CD4-positive, alpha-beta T cell treated with Interleukin-2 at 100 ng/mL for 4 hours (primary cell): ENCODE data around the gene GOLGA6A.
"Not testable (repeated sequence)": the region's sequence is repeated elsewhere in the genome, so short reads cannot be mapped to it uniquely, and the experiment has no call there.

Source experiments
- DNase-seq: peaks from one replicate; pipeline ENCODE4 v3.0.0-alpha.2; 2020; ENCODE audit warnings: low spot score

GOLGA6A gene

DNA sequence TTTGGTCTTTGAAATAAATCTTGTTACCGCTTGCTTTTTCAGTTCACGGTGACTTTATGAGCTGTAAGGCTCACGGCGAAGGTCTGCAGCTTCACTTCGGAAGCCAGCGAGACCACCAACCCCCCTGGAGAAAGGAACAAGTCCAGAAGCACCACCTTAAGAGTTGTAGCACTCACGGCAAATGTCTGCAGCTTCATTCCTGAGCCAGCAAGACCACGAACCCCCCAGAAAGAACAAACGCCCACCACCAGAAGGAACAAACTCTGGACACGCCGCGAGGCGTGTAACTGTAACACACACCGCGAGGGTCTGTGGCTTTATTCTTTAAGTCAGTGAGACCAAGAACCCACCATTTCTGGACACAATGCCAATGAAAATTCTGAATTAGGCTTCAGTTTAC lies 28.8 kb downstream of the GOLGA6A start:
- DNase-seq: no peak

DNA sequence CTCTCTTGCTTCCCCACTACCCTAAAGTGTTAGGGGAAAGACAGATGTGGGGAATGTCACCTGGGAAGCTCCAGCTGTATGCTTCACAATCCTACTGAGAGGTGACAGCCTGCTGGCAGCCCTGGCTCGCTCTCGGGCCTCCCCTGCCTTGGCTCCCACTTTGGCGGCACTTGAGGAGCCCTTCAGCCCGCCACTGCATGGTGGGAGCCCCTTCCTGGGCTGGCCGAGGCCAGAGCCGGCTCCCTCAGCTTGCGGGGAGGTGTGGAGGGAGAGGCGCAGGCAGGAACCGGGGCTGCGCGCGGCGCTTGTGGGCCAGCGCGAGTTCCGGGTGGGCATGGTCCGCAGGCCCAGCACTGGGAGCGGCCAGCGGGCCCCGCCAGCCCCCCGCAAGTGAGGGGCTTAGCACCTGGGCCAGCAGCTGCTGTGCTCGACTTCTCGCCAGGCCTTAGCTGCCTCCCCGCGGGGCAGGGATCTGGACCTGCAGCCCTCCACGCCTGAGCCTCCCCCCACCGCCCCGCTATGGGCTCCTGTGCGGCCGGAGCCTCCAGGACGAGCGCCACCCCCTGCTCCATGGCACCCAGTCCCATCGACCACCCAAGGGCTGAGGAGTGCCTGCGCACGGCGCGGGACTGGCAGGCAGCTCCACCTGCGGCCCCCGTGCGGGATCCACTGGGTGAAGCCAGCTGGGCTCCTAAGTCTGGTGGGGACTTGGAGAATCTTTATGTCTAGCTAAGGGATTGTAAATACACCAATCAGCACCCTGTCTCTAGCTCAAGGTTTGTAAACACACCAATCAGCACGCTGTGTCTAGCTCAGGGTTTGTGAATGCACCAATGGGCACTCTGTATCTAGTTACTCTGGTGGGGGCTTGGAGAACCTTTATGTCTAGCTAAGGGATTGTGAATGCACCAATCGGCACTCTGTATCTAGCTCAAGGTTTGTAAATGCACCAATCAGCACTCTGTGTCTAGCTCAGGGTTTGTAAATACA lies 29.8 kb downstream of the GOLGA6A start:
- DNase-seq: not testable (repeated sequence)

DNA sequence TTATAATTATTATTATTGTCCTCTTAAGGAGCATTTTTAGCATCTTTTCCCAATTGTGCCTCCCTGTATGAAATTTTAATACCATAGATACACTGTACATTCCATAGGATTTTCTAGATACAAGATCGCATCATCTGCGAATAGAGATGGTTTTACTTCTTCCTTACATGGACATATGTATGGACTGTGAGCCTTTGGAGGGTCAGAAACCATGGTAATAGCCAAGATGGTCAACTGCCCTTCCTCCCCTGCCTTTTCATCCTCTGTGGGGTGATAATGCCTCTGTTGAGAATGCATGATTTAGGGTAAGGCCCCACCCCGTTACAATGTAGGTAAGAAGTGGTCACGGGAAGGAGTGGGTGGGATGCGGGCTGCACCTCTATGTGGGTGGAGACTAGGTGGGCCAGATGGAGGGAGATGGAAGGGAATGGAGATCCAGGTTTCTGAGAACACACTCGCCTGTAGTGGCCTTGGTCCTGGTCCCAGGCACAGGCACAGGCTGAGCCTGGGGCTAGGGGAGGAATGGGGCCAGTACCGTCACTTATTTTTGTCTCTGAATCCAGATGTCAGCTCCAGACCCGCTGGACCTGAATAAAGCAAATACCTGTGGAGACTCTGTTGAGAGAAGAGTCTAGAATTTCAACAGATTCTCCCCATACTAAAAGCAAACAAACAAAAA lies 31.7 kb downstream of the GOLGA6A start:
- DNase-seq: no peak

DNA sequence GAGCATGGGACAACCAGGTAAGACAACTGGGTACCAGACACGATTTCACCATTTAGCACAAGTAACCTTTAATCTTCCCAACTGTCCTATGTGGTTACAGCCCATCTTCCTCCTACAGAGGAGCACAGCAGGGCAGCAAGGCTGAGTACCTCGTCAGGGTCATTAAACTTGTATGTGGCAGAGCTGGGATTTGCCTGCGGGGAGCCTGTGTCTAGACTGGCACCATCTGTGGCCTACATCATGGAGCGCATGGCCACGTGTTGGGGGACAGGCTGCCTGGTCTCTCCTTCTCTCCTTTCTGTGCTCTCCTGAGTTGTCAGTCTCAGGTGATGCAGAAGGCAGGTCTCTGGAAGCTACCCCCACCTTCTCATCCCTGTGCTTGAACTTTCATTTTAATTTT lies 32.2 kb downstream of the GOLGA6A start:
- no peak for DNase-seq

DNA sequence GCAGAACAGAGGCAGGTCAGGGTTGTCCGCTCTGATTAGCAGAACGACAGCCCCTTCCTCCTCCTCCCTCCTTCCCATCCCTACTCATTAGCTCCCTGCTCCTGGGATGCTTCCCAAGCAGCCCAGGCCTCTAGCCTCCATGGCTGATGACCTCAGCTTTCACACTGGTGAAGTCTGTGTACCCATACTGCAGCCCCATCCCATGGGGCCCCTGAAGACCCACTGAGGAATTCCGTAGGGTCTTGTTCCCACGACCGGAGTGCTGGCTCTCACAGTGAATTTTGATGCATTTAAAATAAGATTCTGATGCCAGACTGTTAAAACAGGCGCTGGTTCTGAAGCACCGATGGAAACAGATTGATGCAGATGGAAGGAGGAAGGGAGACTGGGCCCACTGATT lies 36.1 kb downstream of the GOLGA6A start:
- no peak for DNase-seq

DNA sequence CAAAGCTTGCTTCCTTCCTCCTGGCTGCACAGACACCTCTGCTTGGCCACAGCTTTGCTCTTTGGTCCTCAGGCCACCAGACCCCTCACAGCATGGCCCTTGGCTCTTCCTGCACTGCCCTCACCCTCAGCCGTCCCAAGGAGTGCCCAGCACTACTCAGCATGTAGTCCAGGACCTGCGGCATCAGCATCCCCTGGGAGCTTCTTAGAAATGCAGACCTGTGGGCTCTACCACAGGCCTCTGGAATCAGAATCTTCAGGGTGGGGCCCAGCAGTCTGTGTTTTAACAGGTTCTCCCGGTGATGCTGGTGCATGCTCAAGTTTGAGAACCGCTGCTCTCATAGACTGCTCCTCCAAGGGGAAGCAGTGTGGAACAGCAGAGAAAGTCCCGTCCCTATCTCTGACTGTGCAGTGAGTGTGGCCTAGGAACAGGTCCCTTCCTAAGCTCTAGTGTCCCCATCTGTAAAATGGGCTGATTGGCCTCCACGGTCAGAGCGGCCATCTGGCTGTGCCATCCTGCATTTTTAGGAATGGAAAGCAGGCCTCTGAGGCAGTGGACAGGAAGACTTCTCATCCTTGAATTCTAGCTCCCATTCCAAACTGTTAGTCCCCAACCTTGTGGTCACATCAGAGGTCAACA lies 36.6 kb downstream of the GOLGA6A start:
- DNase-seq: no peak

DNA sequence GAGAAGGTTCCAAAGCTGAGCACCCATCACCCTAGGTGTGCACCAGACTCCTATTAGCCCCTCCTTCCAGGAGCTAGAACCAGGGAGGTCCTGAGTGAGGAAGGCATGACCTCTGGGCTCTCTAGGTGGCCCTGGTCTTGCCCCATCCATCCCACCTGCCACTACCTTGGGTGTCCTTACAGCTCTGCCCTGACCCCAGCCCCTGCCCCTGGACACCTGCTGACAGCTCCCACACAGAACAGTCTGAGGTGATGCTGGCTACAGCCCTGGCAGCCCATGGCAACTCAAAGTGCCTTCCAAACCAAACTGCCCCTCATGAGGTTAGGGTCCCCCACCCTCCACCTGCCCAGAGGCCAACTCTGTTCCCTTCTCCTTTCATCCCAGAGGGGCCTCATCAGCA lies 37.2 kb downstream of the GOLGA6A start:
- no peak for DNase-seq

DNA sequence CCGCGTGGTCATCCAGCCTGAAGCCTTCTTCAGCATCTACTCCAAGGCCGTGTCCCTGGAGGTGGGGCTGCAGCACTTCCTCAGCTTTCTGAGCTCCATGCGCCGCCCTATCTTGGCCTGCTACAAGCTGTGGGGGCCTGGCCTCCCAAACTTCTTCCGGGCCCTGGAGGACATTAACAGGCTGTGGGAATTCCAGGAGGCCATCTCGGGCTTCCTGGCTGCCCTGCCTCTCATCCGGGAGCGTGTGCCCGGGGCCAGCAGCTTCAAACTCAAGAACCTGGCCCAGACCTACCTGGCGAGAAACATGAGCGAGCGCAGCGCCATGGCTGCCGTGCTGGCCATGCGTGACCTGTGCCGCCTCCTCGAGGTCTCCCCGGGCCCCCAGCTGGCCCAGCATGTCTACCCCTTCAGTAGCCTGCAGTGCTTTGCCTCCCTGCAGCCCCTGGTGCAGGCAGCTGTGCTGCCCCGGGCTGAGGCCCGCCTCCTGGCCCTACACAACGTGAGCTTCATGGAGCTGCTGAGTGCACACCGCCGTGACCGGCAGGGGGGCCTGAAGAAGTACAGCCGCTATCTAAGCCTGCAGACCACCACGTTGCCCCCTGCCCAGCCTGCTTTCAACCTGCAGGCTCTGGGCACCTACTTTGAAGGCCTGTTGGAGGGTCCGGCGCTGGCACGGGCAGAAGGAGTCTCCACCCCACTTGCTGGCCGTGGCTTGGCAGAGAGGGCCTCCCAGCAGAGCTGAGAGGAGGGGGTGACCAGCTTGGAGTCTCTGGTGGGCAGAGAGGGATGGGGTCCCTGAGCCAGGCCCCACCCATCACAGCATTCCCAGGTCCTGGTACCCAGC lies 37.9 kb downstream of the GOLGA6A start:
- DNase-seq: no peak

DNA sequence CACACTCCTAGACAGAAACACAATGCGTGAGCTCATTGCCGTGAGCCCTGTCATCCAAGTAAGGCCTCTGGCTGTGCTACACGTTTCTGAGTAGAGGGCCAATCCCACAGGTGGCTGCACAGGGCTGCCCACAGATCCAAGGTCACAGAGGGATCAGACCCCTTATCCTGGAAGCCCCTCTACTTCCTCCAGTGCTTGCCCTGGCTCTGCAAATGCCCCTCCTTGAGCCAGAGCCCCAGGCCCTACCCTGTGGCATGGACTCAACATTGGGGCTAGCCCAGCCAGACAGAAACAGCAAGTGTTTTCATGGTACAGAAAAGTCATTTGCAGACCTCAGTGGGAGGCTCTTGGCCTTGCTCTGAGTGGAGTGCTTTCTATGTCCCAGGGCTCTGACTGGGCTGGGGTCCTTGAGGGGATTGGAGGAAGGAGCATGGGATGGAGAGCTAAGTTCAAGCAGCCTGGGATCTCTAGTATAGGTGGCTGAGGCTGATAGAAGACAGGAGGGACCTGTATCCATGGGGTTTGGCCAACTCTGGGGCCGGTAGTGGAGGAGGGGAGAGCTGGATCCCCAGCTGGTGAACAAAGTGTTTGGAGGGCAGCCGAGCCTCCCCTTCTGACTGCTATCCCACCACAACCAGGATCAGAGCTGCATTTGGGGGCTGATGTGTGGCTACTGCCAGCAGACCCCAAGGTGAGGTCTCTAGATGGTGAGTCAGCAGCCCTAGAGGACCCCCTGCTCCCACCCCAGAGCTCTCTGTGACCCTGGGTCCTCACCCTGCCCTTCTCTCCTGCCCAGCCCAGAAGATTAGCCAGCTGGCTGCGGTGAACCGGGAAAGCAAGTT lies 38.7 kb downstream of the GOLGA6A start:
- DNase-seq: no peak

DNA sequence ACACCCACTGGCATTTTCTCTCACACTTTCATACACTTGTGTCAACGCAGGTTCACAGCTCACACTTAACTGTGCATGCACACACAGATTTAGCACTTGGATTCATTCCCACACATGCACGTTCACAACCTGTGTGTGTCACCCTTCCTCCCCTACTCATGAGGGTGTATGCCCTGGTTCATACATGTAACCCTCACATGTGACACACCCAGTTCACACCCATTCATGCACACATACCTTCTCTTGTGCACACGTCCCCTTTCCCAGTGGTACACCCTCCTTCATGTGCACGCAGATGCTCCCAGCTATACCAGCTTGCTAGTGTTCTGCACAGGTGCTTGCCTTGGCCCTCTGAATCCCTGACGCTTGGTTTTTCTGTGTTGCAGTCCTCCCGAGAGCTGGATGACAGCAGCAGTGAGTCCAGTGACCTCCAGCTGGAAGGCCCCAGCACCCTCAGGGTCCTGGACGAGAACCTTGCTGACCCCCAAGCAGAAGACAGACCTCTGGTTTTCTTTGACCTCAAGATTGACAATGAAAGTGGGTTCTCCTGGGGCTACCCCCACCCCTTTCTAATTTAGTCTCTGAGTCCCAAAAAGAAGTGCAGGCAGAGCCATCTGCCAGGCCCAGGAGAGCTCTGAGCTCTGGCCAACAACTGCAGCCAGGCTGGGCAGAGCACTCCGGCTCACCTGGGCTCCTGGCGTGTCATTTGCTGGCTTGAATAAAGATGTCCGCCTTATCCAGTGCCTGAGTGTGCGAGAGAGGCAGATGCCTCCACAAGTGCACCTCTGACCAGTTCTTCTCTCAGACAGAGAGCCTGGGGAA lies 39.5 kb downstream of the GOLGA6A start:
- no peak for DNase-seq

DNA sequence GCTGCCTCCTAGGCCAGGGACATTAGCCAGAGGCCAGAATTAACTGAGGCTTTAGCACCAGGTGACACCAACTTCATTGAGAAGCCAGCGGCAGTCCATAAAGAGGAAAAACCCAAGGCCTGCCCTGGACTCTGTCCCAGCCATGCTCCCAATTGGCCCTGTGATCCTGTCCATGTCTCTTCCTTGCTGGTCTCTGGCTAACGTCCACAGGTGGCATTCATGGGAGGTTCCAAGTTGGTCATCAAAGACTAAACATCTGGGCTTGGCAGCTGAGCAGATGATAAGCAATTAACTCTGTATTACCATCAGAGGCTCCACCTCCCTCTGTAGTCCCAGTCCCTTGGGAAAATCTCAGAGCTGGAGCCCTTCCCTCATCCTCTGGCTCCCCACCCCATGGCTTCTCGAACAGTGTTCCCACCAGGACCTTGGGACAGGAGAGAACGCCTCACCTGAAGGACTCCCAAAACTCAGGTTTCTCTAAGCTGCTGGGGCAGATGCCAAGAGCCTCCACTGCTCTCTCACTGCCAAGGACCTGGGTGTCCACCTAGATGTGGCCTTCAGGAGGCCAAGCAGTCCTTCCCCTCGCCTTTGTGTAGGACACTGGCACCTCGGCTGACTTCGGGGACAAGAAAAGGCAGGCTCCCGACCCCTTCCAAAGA lies 40.4 kb downstream of the GOLGA6A start:
- DNase-seq: no peak

DNA sequence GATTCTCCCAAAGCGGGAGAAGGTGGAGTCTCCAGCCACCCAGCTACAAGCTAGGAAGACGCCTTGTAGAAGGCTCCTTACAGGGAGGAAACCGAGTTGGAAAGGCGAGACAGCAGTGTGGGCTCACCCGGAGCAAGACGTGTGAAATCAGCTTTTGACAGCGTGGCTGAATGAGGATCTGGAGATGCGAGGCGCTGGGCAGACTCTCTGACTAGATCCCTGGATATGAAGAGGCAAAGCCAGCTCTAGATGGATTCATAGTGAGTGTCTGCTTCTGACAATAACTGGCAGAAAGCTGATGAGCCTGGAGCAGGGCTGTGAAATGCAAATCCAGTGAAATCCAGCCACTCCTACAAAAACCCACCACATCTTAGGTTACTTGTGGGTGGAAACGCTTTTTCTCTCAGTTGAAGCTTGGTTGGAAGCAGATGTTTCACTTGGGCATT lies 41.0 kb downstream of the GOLGA6A start:
- DNase-seq: no peak

DNA sequence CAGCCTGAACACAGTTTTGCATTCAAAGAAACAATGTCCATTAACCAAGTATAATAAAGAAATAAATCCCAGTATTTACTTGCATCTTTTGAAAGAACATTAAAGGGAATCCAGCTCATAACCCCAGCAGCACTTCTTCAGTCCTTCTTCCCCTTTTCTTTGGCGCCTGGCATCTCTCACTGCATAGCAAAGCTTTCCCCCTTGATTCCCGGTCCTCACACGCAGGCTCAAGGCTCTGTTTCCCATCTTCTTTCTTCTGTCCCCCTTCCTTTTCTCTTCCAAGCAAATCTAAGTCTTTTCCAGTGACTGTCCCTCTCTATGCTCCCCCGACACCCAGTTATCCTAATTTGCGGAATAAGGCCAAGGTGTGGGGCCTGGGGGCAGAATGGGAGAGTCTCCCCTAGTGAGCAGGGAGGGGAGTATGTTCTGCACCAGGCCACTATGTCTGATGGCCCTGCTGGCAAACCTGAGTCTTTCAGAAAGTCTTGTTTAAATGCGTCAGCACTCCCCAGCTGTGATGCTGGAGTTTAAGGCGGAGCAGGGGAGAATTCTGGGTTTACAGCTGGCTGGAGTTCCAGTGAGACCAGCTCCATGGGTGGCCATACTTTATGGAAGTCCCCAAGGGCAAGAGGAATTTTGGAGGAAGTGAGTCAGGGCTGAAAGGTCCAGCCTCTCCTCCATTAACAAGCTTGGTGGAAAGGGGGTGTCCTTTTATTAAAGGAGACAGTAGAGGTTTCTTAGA lies 42.1 kb downstream of the GOLGA6A start:
- no peak for DNase-seq

DNA sequence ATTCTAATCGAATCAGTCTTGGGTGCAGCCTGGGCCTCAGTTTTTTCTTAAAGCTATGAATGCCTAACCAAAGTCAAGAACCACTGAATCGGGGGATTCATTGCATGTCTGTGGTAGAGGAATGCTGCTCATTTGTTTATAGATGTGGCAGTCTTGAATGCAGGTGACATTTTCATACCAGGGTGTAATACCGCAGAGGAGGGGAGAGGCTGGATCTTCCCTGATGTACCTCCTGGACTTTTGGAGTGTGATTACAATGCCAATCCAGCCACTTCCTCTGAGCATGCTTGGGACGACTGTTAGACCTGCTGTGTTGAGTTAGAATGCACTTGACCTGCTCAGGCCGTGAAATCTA lies 42.7 kb downstream of the GOLGA6A start:
- no peak for DNase-seq

DNA sequence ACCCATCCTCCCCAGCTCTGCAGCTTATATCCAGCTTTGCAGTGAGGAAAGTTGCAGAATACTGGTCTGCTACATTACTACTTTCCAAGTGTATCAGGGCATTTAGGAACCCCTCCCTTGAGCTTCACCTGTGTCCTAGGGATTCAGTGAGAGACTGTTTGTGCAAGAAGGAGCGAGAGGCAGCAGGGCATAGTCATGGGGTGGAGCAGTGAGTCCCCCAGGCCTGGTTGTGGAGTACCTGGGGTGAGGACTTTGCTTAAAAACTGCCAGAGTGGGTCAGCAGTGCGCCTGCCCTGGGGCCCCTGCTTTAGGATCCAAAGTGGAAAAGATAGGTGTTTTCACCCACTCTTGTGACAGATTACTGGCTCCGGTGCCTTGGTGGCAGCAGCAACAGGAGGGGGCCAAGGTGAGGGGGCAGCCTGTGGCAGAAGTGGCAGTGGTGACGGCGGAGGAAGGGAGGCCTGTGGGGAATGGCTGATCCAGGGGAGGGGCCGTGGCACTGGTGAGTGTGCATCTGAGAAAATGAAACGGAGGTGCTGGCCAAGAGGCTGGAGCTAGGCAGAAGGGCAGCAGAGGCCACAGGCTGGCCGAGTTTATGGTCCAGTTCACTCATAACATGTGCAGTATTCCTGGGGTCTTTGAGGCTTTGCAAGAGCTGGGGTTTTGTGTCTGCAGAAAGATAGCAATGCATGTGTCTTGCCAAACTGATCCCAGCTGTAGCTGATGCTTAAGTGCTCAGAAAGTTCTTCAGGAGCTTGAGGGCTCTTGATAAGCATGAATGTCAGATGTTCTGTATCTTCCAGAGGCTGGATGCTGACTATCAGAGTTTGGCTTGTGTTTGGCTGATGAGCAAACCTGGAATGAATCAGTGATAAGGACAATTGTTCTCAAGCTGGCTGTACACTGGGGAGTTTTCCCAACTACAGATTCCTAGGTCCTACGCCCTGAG lies 43.4 kb downstream of the GOLGA6A start:
- no peak for DNase-seq

DNA sequence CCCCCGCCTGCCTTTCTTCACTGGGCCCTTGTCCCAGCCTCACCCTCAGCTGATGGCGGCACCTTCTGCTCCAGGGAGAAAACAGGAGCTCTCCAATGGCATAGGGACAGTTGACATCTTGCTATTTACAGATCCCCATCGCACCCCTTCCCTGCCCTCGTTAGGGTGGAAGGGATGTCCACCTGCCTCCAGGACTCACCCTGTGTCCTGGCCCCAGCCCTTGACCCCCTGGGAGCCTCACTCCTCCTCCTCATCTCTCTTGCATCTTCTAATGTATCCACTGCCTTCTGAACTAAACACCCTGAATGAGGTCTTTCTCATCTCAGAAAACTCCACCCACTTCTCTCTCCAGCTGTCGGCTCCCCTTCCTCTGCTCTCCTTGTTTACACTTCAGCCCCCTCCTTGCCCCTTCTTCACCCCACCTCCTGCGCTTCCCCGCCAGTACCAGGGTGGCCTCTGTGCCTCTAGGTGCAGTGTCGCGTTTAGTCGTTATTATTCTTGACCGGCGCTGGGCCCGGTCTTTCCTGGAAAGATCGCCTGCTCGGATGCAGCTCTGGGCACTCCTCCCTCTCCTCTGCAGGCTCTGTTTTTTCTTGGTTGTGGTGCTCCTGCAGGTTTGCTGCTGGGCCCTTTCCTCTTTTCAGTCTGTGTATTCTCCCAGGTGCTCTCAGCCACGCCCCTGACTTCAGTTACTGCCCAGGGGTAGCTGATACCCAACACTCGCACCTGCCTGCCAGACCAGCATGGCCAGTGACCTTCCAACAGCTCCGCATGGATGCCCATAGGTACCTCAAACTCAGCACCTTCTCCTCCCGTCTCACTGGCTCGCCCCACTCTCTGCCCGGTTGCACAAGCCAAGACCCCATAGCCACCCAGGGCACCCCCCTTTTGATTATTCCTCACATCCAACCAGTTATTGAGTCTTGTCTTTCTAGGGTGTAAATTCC lies 44.9 kb downstream of the GOLGA6A start:
- no peak for DNase-seq
